Activated CD4-positive, alpha-beta T cell treated with anti-CD3 and anti-CD28 coated beads, Interleukin-2, amount 10 ng/mL, durations not matched to agents 7 days and 5 days (primary cell): ENCODE measurements around the gene PLCB3. TPM values are rescaled to one million over a fixed set of nuclear protein-coding genes. Genes with fewer than 3 reads are reported as not detected.
A peak's percentile ranks its signal among the peaks of the same experiment; 100 is the strongest.

Experiments used
- CTCF ChIA-PET: fragments of 350-600 bp; sonication (Branson Sonifier 250); formaldehyde crosslinking; loops from one replicate; lab custom pipeline; 2021; ENCODE audit warnings: antibody characterized with exemption; lab: Charles Lee
- POLR2A ChIA-PET: fragments of 350-600 bp; sonication (Branson Sonifier 250); formaldehyde crosslinking; loops from one replicate; lab custom pipeline; 2021; ENCODE audit warnings: antibody characterized with exemption; lab: Charles Lee
- DNase-seq: peaks from one replicate; pipeline ENCODE4 v3.0.0-alpha.2; 2020
- H3K27ac Mint-ChIP-seq: one replicate; pipeline ENCODE4 v1.8.0; 2021; ENCODE audit warnings: mild to moderate bottlenecking, moderate library complexity, mixed read lengths
- H3K27me3 Mint-ChIP-seq: one replicate; pipeline ENCODE4 v1.8.0; 2021; ENCODE audit warnings: mixed read lengths
- H3K36me3 Mint-ChIP-seq: one replicate; pipeline ENCODE4 v1.8.0; 2021; ENCODE audit warnings: low read depth, mixed read lengths
- H3K4me1 Mint-ChIP-seq: one replicate; pipeline ENCODE4 v1.8.0; 2021; ENCODE audit warnings: mixed read lengths
- H3K4me3 Mint-ChIP-seq: one replicate; pipeline ENCODE4 v1.8.0; 2021; ENCODE audit warnings: mild to moderate bottlenecking, moderate library complexity, mixed read lengths
- H3K9me3 Mint-ChIP-seq: one replicate; pipeline ENCODE4 v1.8.0; 2021; ENCODE audit warnings: mixed read lengths
- total RNA-seq, 2 experiments: library from RNA; stranded (reverse); gene quantifications; one replicate each; pipeline ENCODE4 v1.2.3, GENCODE V29; 2021

PLCB3 gene
- total RNA-seq, 2 experiments from 2014 or later = 11.6 to 12.4 TPM

GRCh38 chr11:64254326-64254725 lies 3.0 kb downstream of the PLCB3 start:
- H3K4me1 Mint-ChIP-seq = peaks cover 15% of the 10 kb centered on the region
- ChIA-PET CTCF (interaction anchor here (0.9 to 3.5 kb wide), 5 partner anchors 10 to 50 kb away, joined by 3 to 12 read pairs (median 4); partner anchors contain the start of genes FERMT3, NUDT22 and TRPT1), POLR2A (no interaction called here)
- no peak overlapping the region for H3K27ac Mint-ChIP-seq
- no peaks in the 10 kb centered on the region for H3K27me3 Mint-ChIP-seq
- no peak for DNase-seq
- H3K4me3 Mint-ChIP-seq = no peak overlapping the region
- H3K36me3 Mint-ChIP-seq = peaks cover 2% of the 10 kb centered on the region
- no peaks in the 10 kb centered on the region for H3K9me3 Mint-ChIP-seq

- ChIA-PET POLR2A (no interaction called here), CTCF (interaction anchor here (0.9 to 3.5 kb wide), 8 partner anchors 9 to 52 kb away, joined by 3 to 14 read pairs (median 4); partner anchors contain the start of gene FKBP2)
- Mint-ChIP-seq H3K4me1 (peaks cover 17% of the 10 kb centered on the region), H3K9me3 (no peaks in the 10 kb centered on the region), H3K4me3 (no peak overlapping the region), H3K27me3 (no peaks in the 10 kb centered on the region), H3K27ac (no peak overlapping the region), H3K36me3 (peaks cover 10% of the 10 kb centered on the region)
- no peak for DNase-seq
Observed at GRCh38 chr11:64255135-64256128, 4.1 kb downstream of the PLCB3 start.

GRCh38 chr11:64256300-64256699 lies 5.0 kb downstream of the PLCB3 start:
- POLR2A ChIA-PET = no interaction called here
- H3K27me3 Mint-ChIP-seq = no peaks in the 10 kb centered on the region

GRCh38 chr11:64258356-64258755 lies 7.0 kb downstream of the PLCB3 start:
- Mint-ChIP-seq H3K4me3 (no peak overlapping the region), H3K27me3 (no peaks in the 10 kb centered on the region), H3K36me3 (peaks cover 12% of the 10 kb centered on the region), H3K27ac (no peak overlapping the region), H3K4me1 (peaks cover 8% of the 10 kb centered on the region), H3K9me3 (no peaks in the 10 kb centered on the region)
- CTCF ChIA-PET = interaction anchor here (1.0 to 1.3 kb wide), 2 partner anchors 12 to 59 kb away, joined by 3 to 4 read pairs; partner anchors contain the start of genes PPP1R14B and PRDX5
- POLR2A ChIA-PET = no interaction called here
- no peak for DNase-seq

More at GRCh38 chr11:64256300-64256699, 5.0 kb downstream of the PLCB3 start:
- Mint-ChIP-seq H3K36me3 (peaks cover 10% of the 10 kb centered on the region), H3K4me1 (peaks cover 15% of the 10 kb centered on the region), H3K4me3 (no peak overlapping the region), H3K9me3 (no peaks in the 10 kb centered on the region), H3K27ac (no peak overlapping the region)
- DNase-seq = no peak
- CTCF ChIA-PET = interaction anchor here (1.4 to 3.5 kb wide), 5 partner anchors 8 to 52 kb away, joined by 3 to 14 read pairs (median 4); partner anchors contain the start of gene FKBP2

GRCh38 chr11:64258946-64259532 lies 7.7 kb downstream of the PLCB3 start:
- POLR2A ChIA-PET = no interaction called here

GRCh38 chr11:64259533-64260067 lies 8.3 kb downstream of the PLCB3 start:
- no peak overlapping the region for H3K4me3 Mint-ChIP-seq
- DNase-seq = no peak
- H3K4me1 Mint-ChIP-seq = peaks cover 8% of the 10 kb centered on the region
- CTCF ChIA-PET = interaction anchor here (1.0 to 1.5 kb wide), 2 partner anchors 12 to 52 kb away, joined by 3 to 4 read pairs; no protein-coding TSS in a partner anchor
- no peaks in the 10 kb centered on the region for H3K27me3 Mint-ChIP-seq
- peaks cover 12% of the 10 kb centered on the region for H3K36me3 Mint-ChIP-seq
- POLR2A ChIA-PET = no interaction called here
- no peak overlapping the region for H3K27ac Mint-ChIP-seq
- no peaks in the 10 kb centered on the region for H3K9me3 Mint-ChIP-seq

More at GRCh38 chr11:64258946-64259532, 7.7 kb downstream of the PLCB3 start:
- DNase-seq = no peak
- CTCF ChIA-PET = interaction anchor here (1.0 to 1.5 kb wide), 3 partner anchors 13 to 59 kb away, joined by 3 to 4 read pairs (median 3); partner anchors contain the start of gene PRDX5
- Mint-ChIP-seq H3K4me3 (no peak overlapping the region), H3K36me3 (peaks cover 12% of the 10 kb centered on the region), H3K27ac (no peak overlapping the region), H3K9me3 (no peaks in the 10 kb centered on the region), H3K4me1 (peaks cover 8% of the 10 kb centered on the region), H3K27me3 (no peaks in the 10 kb centered on the region)

- Mint-ChIP-seq H3K36me3 (peaks cover 12% of the 10 kb centered on the region), H3K4me1 (peaks cover 8% of the 10 kb centered on the region), H3K27ac (peak overlapping the region; percentile 62), H3K4me3 (no peak overlapping the region), H3K9me3 (no peaks in the 10 kb centered on the region), H3K27me3 (no peaks in the 10 kb centered on the region)
- ChIA-PET POLR2A (no interaction called here), CTCF (interaction anchor here (1.5 to 12.3 kb wide), 3 partner anchors 9 to 13 kb away, joined by 3 to 162 read pairs (median 5); partner anchors contain the start of genes PLCB3 and PPP1R14B)
- no peak for DNase-seq
Observed at GRCh38 chr11:64260147-64260708, 8.9 kb downstream of the PLCB3 start.

- Mint-ChIP-seq H3K27me3 (no peaks in the 10 kb centered on the region), H3K4me3 (no peak overlapping the region), H3K4me1 (peaks cover 8% of the 10 kb centered on the region), H3K27ac (no peak overlapping the region), H3K9me3 (no peaks in the 10 kb centered on the region), H3K36me3 (peaks cover 12% of the 10 kb centered on the region)
- DNase-seq = no peak
- POLR2A ChIA-PET = interaction anchor here (0.6 kb wide), 1 partner anchor 503 kb away, joined by 3 read pairs; no protein-coding TSS in a partner anchor
- CTCF ChIA-PET = interaction anchor here (1.7 to 12.3 kb wide), 2 partner anchors 8 to 14 kb away, joined by 5 to 162 read pairs; partner anchors contain the start of genes PLCB3 and PPP1R14B
Observed at GRCh38 chr11:64261556-64262080, 10.3 kb downstream of the PLCB3 start.

GRCh38 chr11:64262271-64263002 lies 11.1 kb downstream of the PLCB3 start:
- Mint-ChIP-seq H3K27ac (peak overlapping the region; percentile 28), H3K4me1 (peaks cover 9% of the 10 kb centered on the region), H3K36me3 (peaks cover 12% of the 10 kb centered on the region), H3K27me3 (no peaks in the 10 kb centered on the region), H3K4me3 (no peak overlapping the region), H3K9me3 (no peaks in the 10 kb centered on the region)
- CTCF ChIA-PET = interaction anchor here (1.1 to 12.3 kb wide), 2 partner anchors 15 kb away, joined by 3 to 162 read pairs; partner anchors contain the start of genes PLCB3 and PPP1R14B
- no peak for DNase-seq
- POLR2A ChIA-PET = interaction anchor here (0.6 kb wide), 1 partner anchor 16 kb away, joined by 3 read pairs; no protein-coding TSS in a partner anchor

- Mint-ChIP-seq H3K4me1 (peaks cover 17% of the 10 kb centered on the region), H3K36me3 (peaks cover 12% of the 10 kb centered on the region), H3K27me3 (no peaks in the 10 kb centered on the region), H3K27ac (no peak overlapping the region), H3K4me3 (no peak overlapping the region), H3K9me3 (no peaks in the 10 kb centered on the region)
- no peak for DNase-seq
- ChIA-PET POLR2A (interaction anchor here (0.6 kb wide), 1 partner anchor 17 kb away, joined by 3 read pairs; no protein-coding TSS in a partner anchor), CTCF (interaction anchor here (0.6 to 12.3 kb wide), 7 partner anchors 9 to 54 kb away, joined by 3 to 162 read pairs (median 3); partner anchors contain the start of genes PLCB3, PPP1R14B and TRMT112)
Observed at GRCh38 chr11:64263021-64263946, 12.0 kb downstream of the PLCB3 start.
